ENCODE measurements around the gene VAV2. TPM values are rescaled to one million over a fixed set of nuclear protein-coding genes. Genes with fewer than 3 reads are reported as not detected.

The VAV2 gene
- total RNA-seq, 1 experiment from 2014 or later, result 25.1 TPM

DNA sequence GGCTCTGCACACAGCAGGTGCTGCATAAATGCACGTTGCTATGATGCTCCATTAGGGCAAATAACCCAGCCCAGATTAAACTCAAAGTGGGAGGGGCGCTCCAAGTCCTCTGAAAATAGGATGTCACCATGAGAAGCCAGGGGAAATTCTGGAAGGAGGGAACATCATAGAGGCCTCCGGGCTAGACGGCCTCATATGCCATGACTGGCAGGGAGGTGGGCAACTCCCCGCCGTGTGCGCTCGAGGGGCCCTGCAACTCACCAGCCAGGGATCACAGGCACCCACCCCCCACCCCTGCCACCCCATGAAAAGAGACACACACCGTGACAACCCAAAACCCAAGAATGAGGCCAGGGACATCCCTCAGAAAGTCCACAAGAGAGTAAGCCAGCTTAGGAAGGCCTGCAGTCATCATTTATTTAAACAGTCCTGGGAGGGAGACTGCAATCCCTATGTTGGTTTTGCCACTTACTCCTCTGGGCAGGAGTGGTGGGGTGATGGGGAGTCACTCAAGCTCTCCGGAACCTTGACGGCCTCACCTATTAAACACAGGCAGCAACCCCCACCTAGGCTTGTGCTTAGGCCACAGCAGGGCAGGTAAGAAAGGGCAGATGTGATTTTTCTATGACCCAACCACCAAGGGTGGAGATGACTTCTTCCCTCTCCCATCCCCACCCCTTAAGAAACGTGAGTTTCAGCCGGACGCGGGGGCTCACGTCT, 4.0 kb downstream of the VAV2 start:
- in situ Hi-C loops (cut with HindIII; ENCODE audit: low pct_unique_long_range_greater_than_20kb, low sequenced_read_pairs), result no loop called here
- no peak for DNase-seq (ENCODE audit: low read depth)

GRCh38 chr9:133987446-133987788, 4.7 kb downstream of the VAV2 start:
- no peak for DNase-seq (ENCODE audit: low read depth)
- in situ Hi-C loops (cut with HindIII; ENCODE audit: low pct_unique_long_range_greater_than_20kb, low sequenced_read_pairs), result no loop called here

DNA sequence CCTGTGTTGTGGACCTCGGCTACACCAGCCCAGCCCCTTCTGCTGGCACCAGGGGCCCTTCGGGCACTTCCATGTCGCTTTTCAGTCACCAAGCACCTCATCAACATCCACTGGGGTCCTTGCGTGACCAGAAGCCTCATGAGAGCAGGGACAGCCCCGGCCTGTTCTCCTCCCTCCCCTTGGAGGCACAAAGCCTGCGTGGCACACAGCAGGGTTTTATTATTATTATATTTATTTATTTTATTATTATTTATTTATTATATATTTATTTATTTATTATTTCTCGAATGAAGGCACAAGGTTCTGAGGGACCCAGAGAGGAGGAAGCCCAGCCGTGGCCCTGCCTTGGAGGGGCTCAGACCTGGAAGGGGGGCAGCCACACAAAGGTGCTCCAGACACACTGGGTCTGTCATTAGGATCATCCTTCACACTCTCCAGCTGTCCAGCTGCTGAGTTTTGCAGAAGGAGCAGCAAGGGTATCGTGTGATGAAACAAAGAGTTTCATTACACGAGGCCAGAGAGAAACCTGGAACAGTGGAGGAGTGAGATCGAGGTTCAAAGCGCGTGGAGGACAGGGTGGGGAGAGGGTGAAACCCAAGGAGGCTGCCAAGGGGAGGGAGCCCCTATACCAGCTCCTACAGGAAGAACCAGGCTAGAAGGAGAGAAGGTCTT, 5.2 kb downstream of the VAV2 start:
- no peak for DNase-seq (ENCODE audit: low read depth)
- in situ Hi-C loops (cut with HindIII; ENCODE audit: low pct_unique_long_range_greater_than_20kb, low sequenced_read_pairs), result no loop called here

- in situ Hi-C loops (cut with HindIII; ENCODE audit: low pct_unique_long_range_greater_than_20kb, low sequenced_read_pairs), result no loop called here
- no peak for DNase-seq (ENCODE audit: low read depth)
These were observed 6.1 kb downstream of the VAV2 start for GRCh38 chr9:133986061-133986460.

GRCh38 chr9:133982971-133983720, 9.0 kb downstream of the VAV2 start:
- in situ Hi-C loops (cut with HindIII; ENCODE audit: low pct_unique_long_range_greater_than_20kb, low sequenced_read_pairs), result no loop called here
- DNase-seq (ENCODE audit: low read depth), result no peak

GRCh38 chr9:133981958-133982681, 10.0 kb downstream of the VAV2 start:
- no peak for DNase-seq (ENCODE audit: low read depth)
- in situ Hi-C loops (cut with HindIII; ENCODE audit: low pct_unique_long_range_greater_than_20kb, low sequenced_read_pairs), result no loop called here

- in situ Hi-C loops (cut with HindIII; ENCODE audit: low pct_unique_long_range_greater_than_20kb, low sequenced_read_pairs), result no loop called here
- no peak for DNase-seq (ENCODE audit: low read depth)
These were observed 10.6 kb downstream of the VAV2 start for GRCh38 chr9:133981589-133981957.

DNA sequence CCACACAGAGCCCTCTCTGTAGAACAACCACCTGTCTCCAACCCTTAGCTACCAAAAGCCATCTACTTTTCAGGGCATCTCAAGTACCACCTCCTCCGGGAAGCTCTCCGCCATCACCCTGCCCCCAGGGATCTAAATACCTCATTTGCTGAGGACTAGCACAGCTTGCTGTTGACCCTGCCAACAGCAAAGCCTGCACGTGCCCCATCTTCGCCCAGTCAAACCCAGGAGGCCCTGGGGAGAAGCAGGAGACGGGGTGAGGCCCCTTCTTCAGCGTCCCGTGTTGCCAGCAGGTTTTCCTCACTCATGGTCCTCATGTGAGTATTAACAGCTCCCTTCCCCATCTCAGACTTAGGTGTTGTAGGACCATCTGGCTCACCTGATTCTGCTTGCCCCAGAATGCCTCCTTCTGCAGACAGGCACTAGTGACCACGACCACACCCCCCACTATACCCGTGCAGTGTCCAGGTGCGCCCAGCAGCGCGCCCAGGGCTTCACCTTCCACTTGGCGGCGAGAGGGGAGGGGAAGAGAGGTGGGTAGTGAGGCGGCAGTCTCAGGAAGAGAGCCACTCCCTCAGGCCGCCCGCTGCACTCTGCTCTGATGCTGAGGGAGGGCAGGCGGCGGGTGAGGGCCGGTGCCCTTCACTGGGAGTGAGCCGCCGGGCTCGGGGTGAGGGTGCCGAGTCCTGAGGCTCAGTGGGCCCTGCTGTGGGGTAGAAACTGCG, 11.1 kb downstream of the VAV2 start:
- in situ Hi-C loops (cut with HindIII; ENCODE audit: low pct_unique_long_range_greater_than_20kb, low sequenced_read_pairs), result no loop called here
- DNase-seq (ENCODE audit: low read depth), result no peak

GRCh38 chr9:133979921-133980863, 11.9 kb downstream of the VAV2 start:
- DNase-seq (ENCODE audit: low read depth), result no peak
- in situ Hi-C loops (cut with HindIII; ENCODE audit: low pct_unique_long_range_greater_than_20kb, low sequenced_read_pairs), result no loop called here

GRCh38 chr9:133979273-133979920, 12.7 kb downstream of the VAV2 start:
- DNase-seq (ENCODE audit: low read depth), result no peak
- in situ Hi-C loops (cut with HindIII; ENCODE audit: low pct_unique_long_range_greater_than_20kb, low sequenced_read_pairs), result no loop called here

DNA sequence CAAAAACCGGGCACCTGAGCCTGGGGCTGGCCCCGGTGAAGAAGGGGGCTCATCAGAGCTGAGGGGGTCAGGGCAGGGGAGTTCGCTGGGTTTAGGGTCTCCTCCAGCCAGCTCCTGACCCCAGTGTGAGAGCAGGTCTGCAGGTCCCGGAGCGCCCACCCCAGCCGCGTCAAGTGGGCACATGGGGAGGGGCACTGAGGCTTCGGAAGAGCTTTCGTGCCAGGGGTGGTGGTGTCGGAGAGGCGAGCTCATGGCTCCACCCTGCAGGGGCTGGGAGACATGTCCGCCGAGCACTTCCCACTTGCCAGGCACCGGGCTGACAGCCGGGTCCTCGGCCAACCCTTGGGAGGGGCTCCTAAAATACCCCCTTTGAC, 13.2 kb downstream of the VAV2 start:
- in situ Hi-C loops (cut with HindIII; ENCODE audit: low pct_unique_long_range_greater_than_20kb, low sequenced_read_pairs), result no loop called here
- no peak for DNase-seq (ENCODE audit: low read depth)

DNA sequence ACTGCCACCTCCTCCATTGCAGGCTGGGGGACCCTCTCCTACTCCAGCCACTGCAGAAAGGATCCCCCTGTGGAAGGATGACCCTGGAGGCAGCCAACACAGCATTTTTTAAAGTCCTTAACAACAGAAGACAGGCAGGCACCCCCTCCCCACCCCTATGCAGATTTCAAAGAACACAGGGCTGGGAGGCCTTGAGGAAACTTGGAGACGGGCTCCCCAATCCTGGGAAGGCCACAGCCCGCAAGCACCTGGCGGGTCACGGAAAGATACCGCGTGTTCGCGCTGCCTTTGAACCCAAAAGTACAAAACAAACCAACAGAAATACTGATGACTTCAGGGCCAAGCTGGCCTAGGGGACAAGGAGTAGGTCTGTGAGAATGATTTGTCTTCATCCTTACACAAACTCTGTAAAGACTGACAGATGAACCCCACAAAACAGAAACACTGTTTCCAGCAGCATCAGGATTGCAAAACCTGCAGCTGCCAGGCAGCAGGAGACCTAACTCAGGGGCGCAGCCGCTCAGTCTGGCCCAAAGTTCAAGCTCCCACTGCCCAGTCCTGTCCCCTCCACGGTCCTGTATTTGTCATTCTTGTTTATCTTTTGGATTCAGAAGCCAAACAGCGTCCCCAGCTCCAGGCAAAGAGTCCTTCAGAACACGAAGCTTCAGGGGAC, 13.8 kb downstream of the VAV2 start:
- DNase-seq (ENCODE audit: low read depth), result no peak
- in situ Hi-C loops (cut with HindIII; ENCODE audit: low pct_unique_long_range_greater_than_20kb, low sequenced_read_pairs), result no loop called here

DNA sequence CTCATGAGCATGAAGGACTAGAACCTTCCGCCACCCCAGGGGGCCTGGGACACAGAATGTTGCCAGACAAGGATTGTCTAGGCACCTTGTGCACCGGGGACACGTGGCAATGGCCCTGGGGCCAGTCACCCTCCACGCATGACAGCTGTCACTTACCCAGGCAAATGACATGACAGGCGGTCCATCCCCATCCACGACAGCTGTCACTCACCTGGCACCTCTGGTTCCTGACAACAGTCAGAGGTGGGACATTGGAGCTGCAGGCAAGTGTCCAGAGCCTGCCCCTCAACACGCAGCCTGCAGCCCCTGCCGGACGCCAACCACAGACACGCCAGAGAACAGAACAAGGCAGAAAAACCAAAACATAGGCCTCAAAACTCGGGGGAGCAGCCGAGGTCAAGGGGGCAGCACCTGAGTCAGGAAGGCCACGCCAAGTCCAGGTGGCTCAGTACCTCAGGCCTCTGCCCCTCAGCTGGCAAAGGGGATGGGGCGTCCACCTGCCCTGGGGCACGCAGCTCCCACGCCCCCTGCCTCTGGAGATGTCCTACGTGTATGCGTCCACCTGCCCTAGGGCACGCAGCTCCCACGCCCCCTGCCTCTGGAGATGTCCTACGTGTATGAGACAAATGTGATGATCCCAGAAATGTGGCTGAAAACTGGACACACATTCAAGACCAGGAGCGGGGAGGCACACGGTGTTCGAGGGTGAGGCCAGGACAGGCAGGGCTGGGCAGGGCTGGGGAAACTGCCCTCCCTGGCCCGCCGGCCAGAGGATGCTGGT, 14.5 kb downstream of the VAV2 start:
- DNase-seq (ENCODE audit: low read depth), result no peak
- in situ Hi-C loops (cut with HindIII; ENCODE audit: low pct_unique_long_range_greater_than_20kb, low sequenced_read_pairs), result no loop called here

- in situ Hi-C loops (cut with HindIII; ENCODE audit: low pct_unique_long_range_greater_than_20kb, low sequenced_read_pairs), result no loop called here
- DNase-seq (ENCODE audit: low read depth), result no peak
These were observed 15.2 kb downstream of the VAV2 start for GRCh38 chr9:133976887-133977286.

DNA sequence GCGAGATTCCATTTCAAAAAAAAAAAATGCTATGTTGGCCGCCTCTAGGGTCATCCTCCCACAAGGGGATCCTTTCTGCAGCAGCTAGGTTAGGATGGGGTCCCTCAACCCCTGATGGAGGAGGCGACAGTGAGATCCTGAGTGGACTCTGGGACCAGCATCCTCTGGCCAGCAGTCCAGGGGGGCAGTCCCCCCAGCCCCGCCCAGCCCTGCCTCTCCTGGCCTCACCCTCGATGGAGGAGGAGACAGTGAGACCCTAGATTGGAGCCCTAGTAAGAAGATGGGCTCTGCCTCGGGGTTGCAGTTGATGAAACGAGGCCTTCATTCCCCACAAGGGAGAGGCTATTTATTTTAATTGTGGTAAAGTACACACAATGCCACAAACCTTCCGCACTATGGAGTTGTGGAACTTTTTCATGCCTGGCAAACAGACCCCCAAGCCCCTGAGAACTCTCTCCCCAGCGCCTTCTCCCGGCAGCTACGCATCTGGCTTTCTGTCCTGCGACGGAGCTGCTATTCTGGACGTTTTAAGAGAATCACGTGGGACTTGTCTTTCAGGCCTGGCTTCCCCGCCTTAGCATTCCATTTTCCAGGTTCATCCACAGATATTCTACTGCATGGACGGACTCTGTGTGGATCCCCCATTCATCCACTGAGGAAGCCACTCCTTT, 15.8 kb downstream of the VAV2 start:
- no peak for DNase-seq (ENCODE audit: low read depth)
- in situ Hi-C loops (cut with HindIII; ENCODE audit: low pct_unique_long_range_greater_than_20kb, low sequenced_read_pairs), result no loop called here

Measured in Caki2 (cell line).